LNCAP (cell line): ENCODE measurements around the gene SYCP2.

Experiments
- TF ChIP-seq, protein P1 (sequence below): fragments of 450-650 bp; IDR thresholded peaks from 2 replicates; pipeline ENCODE4 v1.5.1; 2017; ENCODE audit warnings: mild to moderate bottlenecking

Gene SYCP2

DNA sequence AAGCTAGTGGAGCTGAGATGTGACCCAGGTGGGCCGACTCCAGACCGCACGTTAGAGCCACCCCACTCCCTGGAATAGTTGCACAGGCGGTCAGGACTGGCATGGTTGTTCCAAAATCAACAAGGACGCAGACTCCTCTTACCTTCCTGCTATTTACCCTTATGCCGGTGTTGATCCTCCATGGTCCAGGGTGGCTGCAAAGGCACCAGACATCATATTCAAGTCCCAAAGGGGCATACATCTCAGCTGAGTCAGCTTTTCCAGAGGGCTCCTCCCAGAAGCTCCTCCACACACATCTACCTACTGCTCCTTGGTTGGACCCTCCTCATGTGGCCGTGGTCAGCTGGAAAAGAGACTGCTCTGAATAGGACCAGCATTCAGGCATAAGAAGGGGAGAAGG lies 112.2 kb downstream of the SYCP2 start:
- TF ChIP-seq, protein P1, sequence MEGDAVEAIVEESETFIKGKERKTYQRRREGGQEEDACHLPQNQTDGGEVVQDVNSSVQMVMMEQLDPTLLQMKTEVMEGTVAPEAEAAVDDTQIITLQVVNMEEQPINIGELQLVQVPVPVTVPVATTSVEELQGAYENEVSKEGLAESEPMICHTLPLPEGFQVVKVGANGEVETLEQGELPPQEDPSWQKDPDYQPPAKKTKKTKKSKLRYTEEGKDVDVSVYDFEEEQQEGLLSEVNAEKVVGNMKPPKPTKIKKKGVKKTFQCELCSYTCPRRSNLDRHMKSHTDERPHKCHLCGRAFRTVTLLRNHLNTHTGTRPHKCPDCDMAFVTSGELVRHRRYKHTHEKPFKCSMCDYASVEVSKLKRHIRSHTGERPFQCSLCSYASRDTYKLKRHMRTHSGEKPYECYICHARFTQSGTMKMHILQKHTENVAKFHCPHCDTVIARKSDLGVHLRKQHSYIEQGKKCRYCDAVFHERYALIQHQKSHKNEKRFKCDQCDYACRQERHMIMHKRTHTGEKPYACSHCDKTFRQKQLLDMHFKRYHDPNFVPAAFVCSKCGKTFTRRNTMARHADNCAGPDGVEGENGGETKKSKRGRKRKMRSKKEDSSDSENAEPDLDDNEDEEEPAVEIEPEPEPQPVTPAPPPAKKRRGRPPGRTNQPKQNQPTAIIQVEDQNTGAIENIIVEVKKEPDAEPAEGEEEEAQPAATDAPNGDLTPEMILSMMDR = no peak

GRCh38 chr20:59820204-59821041 lies 113.0 kb downstream of the SYCP2 start:
- TF ChIP-seq, protein P1 = no peak

- TF ChIP-seq, protein P1 = no peak
These were observed 113.8 kb downstream of the SYCP2 start for GRCh38 chr20:59819496-59820203.

- TF ChIP-seq, protein P1 = no peak
These were observed 114.5 kb downstream of the SYCP2 start for GRCh38 chr20:59818911-59819310.

DNA sequence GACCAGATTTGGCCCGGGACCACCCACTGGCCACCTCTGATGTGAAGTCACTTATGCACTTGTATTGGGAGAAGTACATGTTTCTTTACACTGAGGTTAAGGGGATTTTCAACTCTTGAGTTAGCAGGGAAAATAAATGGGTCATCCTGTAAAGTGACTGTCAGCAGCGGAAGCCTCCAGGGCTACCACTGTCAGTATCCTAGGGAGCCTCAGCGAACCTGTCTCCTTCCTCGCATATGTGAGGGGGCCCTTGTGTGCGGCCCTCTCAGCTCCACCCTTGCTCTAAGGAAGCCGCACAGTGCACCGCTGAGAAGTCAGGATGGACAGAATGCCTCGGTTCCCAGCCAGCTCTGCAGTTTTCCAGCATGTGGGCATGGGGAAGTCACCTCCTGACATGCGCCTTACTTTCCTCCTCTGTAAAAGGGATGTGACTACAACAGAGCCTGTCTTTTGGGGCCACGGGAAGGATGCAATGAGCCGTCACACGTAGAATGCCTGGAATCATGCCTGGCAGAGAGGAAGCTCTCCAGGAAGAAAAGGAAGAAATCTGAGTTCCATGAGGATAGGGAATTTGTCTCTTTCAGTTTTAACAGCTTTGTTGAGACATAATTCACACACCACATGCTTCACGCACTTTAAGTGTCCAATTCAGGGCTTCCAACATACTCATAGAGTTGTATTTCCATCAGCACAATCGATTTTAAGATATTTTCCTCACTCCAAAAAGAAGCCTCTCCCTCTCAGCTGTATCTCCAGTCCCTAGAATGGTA lies 115.4 kb downstream of the SYCP2 start:
- TF ChIP-seq, protein P1 = no peak

DNA sequence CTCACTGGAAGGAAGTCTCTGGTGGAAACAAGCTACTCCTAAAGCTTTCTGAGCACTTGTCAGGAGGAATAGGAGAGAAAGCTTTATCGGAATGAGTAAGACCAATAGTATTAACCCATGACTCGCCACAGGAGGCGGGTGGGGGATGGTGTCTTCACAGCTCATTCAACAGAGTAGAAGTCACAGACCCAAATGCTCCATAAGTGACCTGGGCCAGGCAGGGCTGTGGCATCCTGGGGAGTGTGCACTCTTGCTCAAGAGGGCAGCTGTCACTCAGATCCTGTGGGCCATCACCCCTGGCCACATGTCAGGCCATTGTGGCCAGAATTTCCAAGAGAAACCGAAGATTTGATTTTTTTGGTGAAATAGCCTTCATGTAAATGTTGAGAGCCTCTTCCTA lies 116.0 kb downstream of the SYCP2 start:
- TF ChIP-seq, protein P1 = no peak

GRCh38 chr20:59816146-59816738 lies 117.2 kb downstream of the SYCP2 start:
- TF ChIP-seq, protein P1 = no peak
